Activated naive CD4-positive, alpha-beta T cell treated with anti-CD3 and anti-CD28 coated beads for 36 hours (primary cell): Measurements from ENCODE around the gene GPR85. TPM values are rescaled to one million over a fixed set of nuclear protein-coding genes. Genes with fewer than 3 reads are reported as not detected.
"Not testable (repeated sequence)": the region's sequence is repeated elsewhere in the genome, so short reads cannot be mapped to it uniquely, and the experiment has no call there.

Source experiments
- CTCF ChIA-PET: fragments of 350-600 bp; sonication (Branson Sonifier 250); formaldehyde crosslinking; loops from one replicate; lab custom pipeline; 2021; ENCODE audit warnings: antibody characterized with exemption; lab: Charles Lee
- DNase-seq: peaks from one replicate; pipeline ENCODE4 v3.0.0-alpha.2; 2020
- H3K27ac Mint-ChIP-seq: one replicate; pipeline ENCODE4 v1.8.0; 2021; ENCODE audit warnings: mild to moderate bottlenecking, mixed read lengths
- H3K27me3 Mint-ChIP-seq: one replicate; pipeline ENCODE4 v1.8.0; 2021; ENCODE audit warnings: low read depth, mixed read lengths
- H3K36me3 Mint-ChIP-seq: one replicate; pipeline ENCODE4 v1.8.0; 2021; ENCODE audit warnings: low read depth, mixed read lengths
- H3K4me1 Mint-ChIP-seq: one replicate; pipeline ENCODE4 v1.8.0; 2021; ENCODE audit warnings: low read depth, mixed read lengths
- H3K4me3 Mint-ChIP-seq: one replicate; pipeline ENCODE4 v1.8.0; 2021; ENCODE audit warnings: mild to moderate bottlenecking, moderate library complexity, mixed read lengths
- H3K9me3 Mint-ChIP-seq: one replicate; pipeline ENCODE4 v1.8.0; 2021; ENCODE audit warnings: mixed read lengths
- intact Hi-C: fragments of 100-400 bp; cut with micrococcal nuclease; formaldehyde crosslinking; loops from one replicate; pipeline ENCODE4 v1.15.1; 2023
- total RNA-seq, 2 experiments: library from RNA; stranded (reverse); gene quantifications; one replicate each; pipeline ENCODE4 v1.2.3, GENCODE V29; 2021

GPR85 gene
- total RNA-seq, 2 experiments from 2014 or later, result not detected

- H3K4me3 Mint-ChIP-seq, result no peak overlapping the region
- H3K4me1 Mint-ChIP-seq, result no peaks in the 10 kb centered on the region
- intact Hi-C loops, result no loop called here
- CTCF ChIA-PET, result no interaction called here
- H3K9me3 Mint-ChIP-seq, result no peaks in the 10 kb centered on the region
- H3K27ac Mint-ChIP-seq, result no peak overlapping the region
- H3K27me3 Mint-ChIP-seq, result peaks cover 20% of the 10 kb centered on the region
- no peaks in the 10 kb centered on the region for H3K36me3 Mint-ChIP-seq
- DNase-seq, result no peak
Observed at GRCh38 chr7:113078331-113078730, 8.3 kb downstream of the GPR85 start.

- Mint-ChIP-seq H3K36me3 (no peaks in the 10 kb centered on the region), H3K27ac (no peak overlapping the region), H3K4me1 (no peaks in the 10 kb centered on the region), H3K27me3 (peaks cover 15% of the 10 kb centered on the region), H3K9me3 (no peaks in the 10 kb centered on the region), H3K4me3 (no peak overlapping the region)
- DNase-seq, result no peak
- intact Hi-C loops, result no loop called here
- CTCF ChIA-PET, result no interaction called here
Observed at GRCh38 chr7:113076703-113077102, 9.9 kb downstream of the GPR85 start.

- intact Hi-C loops, result no loop called here
- Mint-ChIP-seq H3K4me3 (no peak overlapping the region), H3K9me3 (no peaks in the 10 kb centered on the region), H3K4me1 (no peaks in the 10 kb centered on the region), H3K27me3 (peaks cover 8% of the 10 kb centered on the region), H3K27ac (no peak overlapping the region), H3K36me3 (no peaks in the 10 kb centered on the region)
- no peak for DNase-seq
- CTCF ChIA-PET, result interaction anchor here (0.6 kb wide), 1 partner anchor 17 kb away, joined by 3 read pairs; no protein-coding TSS in a partner anchor
Observed at GRCh38 chr7:113071465-113071864, 15.2 kb downstream of the GPR85 start.

DNA sequence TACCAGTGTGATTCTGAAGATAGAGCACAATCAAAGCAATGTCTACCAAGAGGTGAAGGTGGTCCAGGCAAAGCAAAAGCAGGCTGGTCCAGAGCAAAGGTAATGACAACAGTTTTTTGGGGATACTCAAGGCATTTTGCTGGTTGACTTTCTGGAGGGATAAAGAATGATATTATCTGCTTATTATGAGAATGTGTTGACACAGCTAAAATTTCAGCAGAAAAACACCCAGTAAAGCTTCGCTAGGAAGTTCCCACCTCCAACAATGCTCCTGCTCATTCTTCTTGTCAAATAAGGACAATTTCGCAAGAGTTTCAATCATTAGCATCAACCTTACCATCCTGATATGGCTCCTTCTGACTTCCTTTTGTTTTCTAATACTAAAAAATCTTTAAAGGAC is 24.1 kb downstream of the GPR85 start:
- no peaks in the 10 kb centered on the region for H3K4me1 Mint-ChIP-seq
- no peak overlapping the region for H3K4me3 Mint-ChIP-seq
- H3K9me3 Mint-ChIP-seq, result no peaks in the 10 kb centered on the region
- intact Hi-C loops, result no loop called here
- H3K27me3 Mint-ChIP-seq, result peaks cover 9% of the 10 kb centered on the region
- H3K27ac Mint-ChIP-seq, result no peak overlapping the region
- CTCF ChIA-PET, result no interaction called here
- no peak for DNase-seq
- no peaks in the 10 kb centered on the region for H3K36me3 Mint-ChIP-seq

- DNase-seq, result no peak
- Mint-ChIP-seq H3K27ac (no peak overlapping the region), H3K4me1 (no peaks in the 10 kb centered on the region), H3K9me3 (no peaks in the 10 kb centered on the region), H3K27me3 (peaks cover 21% of the 10 kb centered on the region), H3K36me3 (no peaks in the 10 kb centered on the region), H3K4me3 (no peak overlapping the region)
- intact Hi-C loops, result no loop called here
- CTCF ChIA-PET, result interaction anchor here (0.7 kb wide), 1 partner anchor 744 kb away, joined by 4 read pairs; no protein-coding TSS in a partner anchor
Observed at GRCh38 chr7:113060100-113060499, 26.5 kb downstream of the GPR85 start.

GRCh38 chr7:113054938-113055337 is 31.7 kb downstream of the GPR85 start:
- Mint-ChIP-seq H3K27ac (no peak overlapping the region), H3K4me1 (no peaks in the 10 kb centered on the region), H3K4me3 (no peak overlapping the region), H3K9me3 (no peaks in the 10 kb centered on the region), H3K27me3 (peaks cover 34% of the 10 kb centered on the region), H3K36me3 (no peaks in the 10 kb centered on the region)
- intact Hi-C loops, result no loop called here
- no peak for DNase-seq
- CTCF ChIA-PET, result interaction anchor here (1.0 kb wide), 1 partner anchor 367 kb away, joined by 3 read pairs; no protein-coding TSS in a partner anchor

DNA sequence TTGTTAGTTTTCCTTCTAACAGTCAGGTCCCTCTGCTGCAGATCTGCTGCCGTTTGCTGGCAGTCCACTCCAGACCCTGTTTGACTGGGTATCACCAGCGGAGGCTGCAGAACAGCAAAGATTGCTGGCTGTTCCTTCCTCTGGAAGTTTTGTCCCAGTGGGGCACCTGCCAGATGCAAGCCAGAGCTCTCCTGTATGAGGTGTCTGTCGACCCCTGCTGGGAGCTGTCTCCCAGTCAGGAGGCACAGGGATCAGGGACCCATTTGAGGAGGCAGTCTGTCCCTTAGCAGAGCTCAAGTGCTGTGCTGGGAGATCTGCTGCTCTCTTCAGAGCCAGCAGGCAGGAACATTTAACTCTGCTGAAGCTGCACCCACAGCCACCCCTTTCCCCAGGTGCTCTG is 32.4 kb downstream of the GPR85 start:
- H3K27ac Mint-ChIP-seq, H3K9me3 Mint-ChIP-seq, H3K4me3 Mint-ChIP-seq, H3K4me1 Mint-ChIP-seq, DNase-seq, intact Hi-C loops, CTCF ChIA-PET, H3K36me3 Mint-ChIP-seq: not testable (repeated sequence)
- H3K27me3 Mint-ChIP-seq, result peaks cover 38% of the 10 kb centered on the region

- H3K9me3 Mint-ChIP-seq, H3K27ac Mint-ChIP-seq, intact Hi-C loops, CTCF ChIA-PET, H3K4me1 Mint-ChIP-seq, DNase-seq, H3K36me3 Mint-ChIP-seq, H3K4me3 Mint-ChIP-seq: not testable (repeated sequence)
- peaks cover 24% of the 10 kb centered on the region for H3K27me3 Mint-ChIP-seq
Observed at GRCh38 chr7:113049221-113049620, 37.4 kb downstream of the GPR85 start.

- Mint-ChIP-seq H3K27me3 (peaks cover 12% of the 10 kb centered on the region), H3K36me3 (no peaks in the 10 kb centered on the region), H3K4me3 (no peak overlapping the region), H3K4me1 (no peaks in the 10 kb centered on the region), H3K9me3 (peaks cover 2% of the 10 kb centered on the region), H3K27ac (no peak overlapping the region)
- intact Hi-C loops, result no loop called here
- no peak for DNase-seq
- CTCF ChIA-PET, result no interaction called here
Observed at GRCh38 chr7:113046453-113046852, 40.2 kb downstream of the GPR85 start.

GRCh38 chr7:113045379-113045778 is 41.2 kb downstream of the GPR85 start:
- no peak for DNase-seq
- intact Hi-C loops, result no loop called here
- Mint-ChIP-seq H3K36me3 (no peaks in the 10 kb centered on the region), H3K27me3 (peaks cover 9% of the 10 kb centered on the region), H3K4me3 (no peak overlapping the region), H3K4me1 (no peaks in the 10 kb centered on the region), H3K27ac (no peak overlapping the region), H3K9me3 (peaks cover 2% of the 10 kb centered on the region)
- CTCF ChIA-PET, result no interaction called here

- H3K36me3 Mint-ChIP-seq, result no peaks in the 10 kb centered on the region
- no peaks in the 10 kb centered on the region for H3K4me1 Mint-ChIP-seq
- H3K9me3 Mint-ChIP-seq, result no peaks in the 10 kb centered on the region
- no peak overlapping the region for H3K4me3 Mint-ChIP-seq
- intact Hi-C loops, result no loop called here
- H3K27ac Mint-ChIP-seq, result no peak overlapping the region
- no peak for DNase-seq
- peaks cover 7% of the 10 kb centered on the region for H3K27me3 Mint-ChIP-seq
- CTCF ChIA-PET, result no interaction called here
Observed at GRCh38 chr7:113044394-113044793, 42.2 kb downstream of the GPR85 start.

DNA sequence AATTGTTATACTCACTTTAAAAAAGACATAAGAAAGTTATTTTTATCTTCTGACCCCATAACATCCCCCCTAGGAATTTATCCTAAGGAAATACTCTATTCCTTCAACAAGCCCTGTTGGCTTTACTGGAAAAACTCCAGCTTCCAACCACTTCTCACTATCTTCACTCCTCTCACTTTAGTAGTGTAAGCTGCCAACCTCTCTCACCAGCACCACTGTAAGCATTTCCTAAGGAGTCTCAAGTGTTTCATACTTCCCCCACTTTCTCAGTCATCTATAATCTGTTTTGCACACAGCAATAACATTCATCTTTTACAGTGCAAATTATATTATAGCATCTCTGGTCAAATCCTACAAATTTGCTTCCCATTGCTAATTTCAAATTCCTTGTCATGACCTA is 45.8 kb downstream of the GPR85 start:
- intact Hi-C loops, result no loop called here
- Mint-ChIP-seq H3K9me3 (no peaks in the 10 kb centered on the region), H3K27me3 (peaks cover 15% of the 10 kb centered on the region), H3K36me3 (no peaks in the 10 kb centered on the region), H3K4me3 (no peak overlapping the region), H3K27ac (no peak overlapping the region), H3K4me1 (no peaks in the 10 kb centered on the region)
- CTCF ChIA-PET, result no interaction called here
- no peak for DNase-seq

- Mint-ChIP-seq H3K9me3 (no peaks in the 10 kb centered on the region), H3K4me1 (no peaks in the 10 kb centered on the region), H3K4me3 (no peak overlapping the region), H3K27me3 (peaks cover 26% of the 10 kb centered on the region), H3K36me3 (no peaks in the 10 kb centered on the region), H3K27ac (no peak overlapping the region)
- no peak for DNase-seq
- CTCF ChIA-PET, result no interaction called here
- intact Hi-C loops, result no loop called here
Observed at GRCh38 chr7:113033959-113034358, 52.7 kb downstream of the GPR85 start.
